Fibroblast of skin of left quadriceps (primary cell): ENCODE measurements around the gene NOL4L.

Experiments
- DNase-seq, 2 experiments: peaks; one replicate each; pipeline ENCODE4 v3.0.0-alpha.2; 2013; ENCODE audit warnings: low read depth in 2 of 2

Gene NOL4L

DNA sequence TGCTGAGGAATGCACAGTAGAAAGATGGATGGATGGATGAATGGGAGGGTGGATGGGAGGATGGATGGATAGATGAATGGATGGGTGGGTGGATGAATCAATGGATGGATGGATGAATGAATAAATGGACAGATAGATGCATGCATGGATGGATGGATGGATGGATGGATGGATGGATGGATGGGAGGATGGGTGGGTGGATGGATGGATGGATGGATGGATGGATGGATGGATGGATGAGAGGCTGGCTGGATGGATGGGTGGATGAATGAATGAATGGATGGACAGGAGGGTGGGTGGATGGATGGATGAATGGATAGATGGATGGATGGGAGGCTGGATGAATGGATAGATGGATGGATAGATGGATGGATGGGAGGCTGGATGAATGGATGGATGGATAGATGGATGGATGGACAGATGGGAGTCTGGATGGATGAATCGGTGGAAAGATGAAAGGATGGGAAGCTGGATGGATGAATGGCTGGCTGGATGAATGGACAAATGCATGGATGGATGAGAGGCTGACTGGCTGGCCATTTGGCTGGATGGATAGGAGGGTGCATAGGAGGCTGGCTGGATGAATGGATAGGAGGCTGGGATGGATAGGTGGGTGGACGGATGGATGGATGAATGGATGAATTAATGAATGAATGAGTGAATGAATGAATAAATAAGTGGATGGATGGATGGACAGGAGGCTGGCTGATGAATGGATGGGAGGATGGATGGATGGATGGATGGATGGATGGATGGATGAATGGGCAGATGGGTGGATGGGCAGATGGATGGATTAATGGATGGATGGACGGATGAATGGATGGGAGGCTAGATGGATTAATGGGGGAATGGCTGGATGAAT is 28.3 kb upstream of the NOL4L start:
- no peak for DNase-seq

DNA sequence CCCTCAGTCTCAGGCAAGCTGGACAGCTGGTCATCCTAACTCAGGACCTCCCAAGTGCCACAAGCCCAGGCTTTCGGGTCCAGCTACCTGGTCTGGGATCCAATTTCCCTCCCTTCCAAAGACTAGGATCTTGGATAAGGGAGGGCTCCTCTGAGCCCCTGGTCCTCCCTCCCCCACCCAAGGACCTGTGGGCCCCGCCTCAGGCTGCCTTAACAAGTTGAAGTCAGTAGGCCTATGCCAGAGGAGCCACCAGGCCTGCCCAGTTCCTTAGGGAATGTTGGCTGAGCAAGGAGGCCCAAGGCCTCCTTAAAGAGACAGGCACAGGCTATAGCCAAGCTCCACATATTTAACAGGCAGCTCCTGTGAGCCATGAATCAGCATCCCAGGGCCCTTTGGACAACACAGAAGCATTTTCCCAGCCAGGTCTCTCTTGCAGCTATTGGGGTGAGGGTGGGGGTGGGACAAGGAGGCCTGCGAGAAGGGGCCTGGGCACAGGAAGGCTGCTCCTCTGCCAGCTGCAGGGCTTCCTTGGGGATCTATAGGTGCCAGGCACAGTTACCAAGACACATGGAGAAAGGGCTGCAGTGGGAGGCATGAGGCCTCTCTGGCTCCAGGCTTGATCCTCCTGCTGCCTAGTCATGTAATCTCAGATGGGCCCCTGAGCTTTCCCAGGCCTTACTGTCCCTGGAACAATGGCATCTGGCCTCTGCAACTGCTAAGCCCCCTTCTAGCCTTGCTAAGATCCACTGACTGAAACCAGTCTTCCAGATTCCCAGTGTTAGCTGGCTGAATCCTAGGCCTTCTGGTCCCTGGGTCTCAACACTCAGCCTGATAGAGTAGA is 27.4 kb upstream of the NOL4L start:
- DNase-seq: no peak

DNA sequence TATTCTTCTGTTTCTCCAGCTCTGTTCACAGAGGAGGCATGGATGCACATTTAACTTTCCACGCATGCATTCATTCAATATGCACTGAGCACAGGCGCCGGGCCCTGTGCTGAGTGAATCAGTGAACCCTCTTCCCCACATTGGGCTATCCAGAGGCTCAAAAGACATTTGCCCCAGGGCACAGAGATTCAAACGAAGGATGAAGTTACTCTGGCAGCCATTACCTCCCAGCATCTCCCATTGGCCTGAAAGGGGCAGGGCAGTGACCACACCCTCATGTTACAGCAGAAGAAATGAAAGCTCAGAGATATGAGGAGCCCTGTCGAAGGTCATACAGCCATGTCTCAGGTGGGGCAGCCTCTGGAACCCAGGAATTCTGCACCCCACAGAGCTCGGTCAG is 26.7 kb upstream of the NOL4L start:
- DNase-seq: no peak

DNA sequence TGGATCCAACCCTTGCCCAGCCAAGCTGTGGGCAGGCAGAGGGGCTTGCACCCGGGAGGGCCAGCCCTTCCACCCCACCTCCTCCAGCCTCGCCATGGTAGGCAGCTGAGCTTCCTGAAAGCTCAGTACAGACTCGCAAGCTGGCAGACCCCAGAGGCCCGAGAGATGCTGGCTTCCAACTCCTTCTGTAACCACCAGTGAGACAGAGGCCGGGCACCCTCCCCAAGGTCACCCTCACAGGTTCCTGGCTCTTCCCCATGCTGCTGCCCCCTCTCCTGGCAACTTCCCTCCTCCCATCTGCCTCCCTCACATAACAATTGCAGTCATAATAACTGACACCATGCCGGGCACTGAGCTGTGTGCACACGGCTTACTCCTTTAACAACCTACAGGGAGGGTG is 26.2 kb upstream of the NOL4L start:
- DNase-seq: no peak

DNA sequence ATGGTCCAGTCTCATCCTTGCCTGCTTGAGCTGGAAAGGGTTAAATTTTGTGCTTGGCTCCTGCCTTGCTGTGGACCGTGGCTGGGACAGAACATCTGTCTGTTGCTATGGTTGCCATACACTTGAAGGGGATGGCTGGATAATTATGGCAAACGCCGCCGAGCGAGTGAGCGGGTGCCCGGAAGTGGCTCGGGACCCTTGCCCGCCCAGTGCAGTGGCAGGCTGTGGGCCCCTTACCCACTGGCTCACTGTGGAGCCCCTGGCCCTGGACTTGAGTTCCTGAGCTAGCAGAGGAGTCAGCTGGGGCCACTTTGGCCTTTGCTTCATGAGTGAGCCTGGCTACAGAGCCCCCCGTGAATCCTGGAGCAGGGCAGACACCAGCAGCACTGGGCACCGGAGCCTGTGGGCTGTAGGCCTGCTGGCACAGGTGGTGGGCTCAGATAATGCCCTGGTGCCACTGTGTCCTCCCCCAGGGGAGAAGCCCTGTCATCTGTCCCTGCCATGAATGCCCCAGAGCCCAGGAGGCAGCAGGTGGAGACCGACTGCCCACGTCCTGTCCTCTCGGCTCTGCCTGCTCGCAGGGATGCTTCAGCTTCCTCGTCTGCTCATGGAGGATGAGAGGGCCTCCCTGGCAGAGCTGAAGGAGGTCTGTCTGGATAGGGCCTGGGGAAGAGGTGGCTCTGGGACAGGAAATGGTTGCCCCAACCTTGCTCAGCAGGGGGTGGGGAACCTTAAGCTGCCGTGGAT is 25.5 kb upstream of the NOL4L start:
- DNase-seq: no peak

DNA sequence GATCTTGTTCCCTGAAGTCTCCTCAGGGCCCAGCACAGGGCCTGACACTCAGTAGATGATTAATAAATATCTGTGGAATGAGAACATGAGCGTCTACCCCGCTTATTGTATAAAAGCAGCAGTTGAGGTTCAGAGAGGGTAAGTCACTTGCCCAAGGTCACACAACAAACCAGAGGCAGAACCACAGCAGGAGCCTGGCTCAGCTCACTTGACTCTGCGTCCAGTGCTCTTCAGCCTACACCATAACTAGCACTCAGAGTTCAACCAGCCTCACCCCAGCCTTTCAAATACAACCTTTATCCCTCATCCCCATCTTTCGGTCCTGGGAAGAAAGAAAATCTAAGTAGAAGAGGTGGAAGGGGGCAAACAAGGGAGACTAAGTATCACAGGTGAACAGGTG is 24.9 kb upstream of the NOL4L start:
- no peak for DNase-seq

DNA sequence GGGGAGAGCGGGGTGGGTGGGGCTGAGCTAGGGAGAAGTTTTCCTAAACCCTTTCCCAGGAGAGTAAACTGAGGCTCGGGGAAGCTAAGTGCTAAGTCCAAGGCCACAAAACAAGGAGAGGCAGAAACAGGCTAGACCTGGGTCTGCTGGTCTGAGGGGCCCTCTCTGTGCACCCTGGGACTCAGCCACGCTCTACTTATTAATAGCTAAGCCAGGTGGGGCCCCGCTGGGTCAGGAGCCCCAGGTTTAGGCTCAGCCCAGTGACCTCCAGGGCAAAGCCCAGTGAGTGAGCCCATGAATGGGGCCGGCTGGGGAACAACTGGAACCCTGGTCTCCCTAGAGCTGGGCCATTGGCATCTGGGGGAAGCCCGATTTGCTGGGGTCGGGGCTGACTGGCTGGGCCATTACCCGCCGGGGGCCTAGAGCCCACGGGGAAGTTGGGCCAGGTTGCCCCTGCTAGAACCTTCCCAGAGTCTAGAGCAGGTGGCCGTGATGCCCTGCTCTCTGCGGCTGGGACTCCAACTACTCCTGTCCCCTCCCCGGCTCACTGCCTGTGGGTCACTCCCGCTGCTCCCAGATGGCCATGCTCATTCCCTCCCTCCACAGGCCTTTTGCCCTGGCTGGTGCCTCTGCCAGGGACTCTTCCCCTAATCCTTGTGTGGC is 24.1 kb upstream of the NOL4L start:
- DNase-seq: no peak

DNA sequence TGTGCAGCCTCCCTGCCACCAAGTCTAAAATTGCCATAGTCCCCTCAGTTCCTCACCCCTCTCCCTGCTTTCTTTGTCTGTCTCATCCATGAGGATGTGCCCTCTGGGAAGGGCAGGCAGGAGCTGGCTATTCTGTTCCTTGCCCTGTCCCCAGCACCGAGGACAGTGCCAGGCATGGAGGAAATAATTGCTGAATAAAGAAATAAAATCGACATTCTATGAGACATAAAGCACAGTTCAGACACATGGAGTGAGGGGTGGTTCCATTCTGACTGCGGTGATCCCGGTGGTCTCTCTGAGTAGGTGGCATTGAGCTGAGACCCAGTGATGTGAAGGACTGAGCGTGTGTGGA is 23.5 kb upstream of the NOL4L start:
- no peak for DNase-seq

DNA sequence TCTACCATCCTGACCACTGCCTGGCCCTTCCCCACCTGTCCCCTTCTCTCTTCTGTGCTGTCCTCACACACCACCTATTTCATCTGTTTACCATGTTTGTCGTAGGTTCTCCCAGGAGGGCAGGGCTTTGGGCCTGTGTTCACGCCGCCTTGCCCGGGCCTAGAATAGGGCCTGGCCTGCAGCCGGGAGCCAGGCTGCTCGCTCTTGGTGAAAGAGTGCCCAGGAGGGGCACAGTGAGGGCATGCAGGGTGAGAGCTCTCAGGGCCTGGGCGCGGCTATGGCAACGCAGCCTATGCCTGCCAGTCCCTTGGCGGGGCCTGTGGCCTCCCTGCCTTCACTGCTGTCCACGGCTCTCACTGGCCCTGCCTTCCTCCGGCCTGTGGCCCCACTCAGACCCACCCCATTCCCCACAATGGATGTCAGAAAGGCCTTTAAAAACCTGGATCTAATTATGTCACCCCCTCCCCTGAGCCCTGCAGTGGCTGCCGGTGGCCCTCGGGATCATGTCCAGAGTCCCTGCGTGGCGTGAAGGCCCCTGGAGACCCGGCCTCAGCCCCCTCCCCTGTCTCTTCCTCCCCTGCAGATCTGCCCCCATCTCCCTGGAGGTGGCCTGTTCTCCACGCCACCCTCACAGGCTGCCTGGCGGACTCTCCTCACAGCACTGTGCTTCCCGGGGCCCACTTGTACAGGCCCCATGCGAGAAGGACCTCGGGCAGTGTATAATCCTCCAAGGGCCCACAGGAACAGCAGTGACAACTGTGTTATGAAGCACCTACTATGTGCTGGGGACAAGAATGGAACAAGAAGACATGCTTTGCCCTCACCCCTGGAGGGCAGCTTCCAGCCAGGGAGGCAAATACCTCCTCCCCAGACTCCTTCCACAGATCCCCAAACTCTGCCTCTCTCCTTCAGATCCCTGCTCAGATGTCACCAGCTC is 22.9 kb upstream of the NOL4L start:
- DNase-seq: no peak

DNA sequence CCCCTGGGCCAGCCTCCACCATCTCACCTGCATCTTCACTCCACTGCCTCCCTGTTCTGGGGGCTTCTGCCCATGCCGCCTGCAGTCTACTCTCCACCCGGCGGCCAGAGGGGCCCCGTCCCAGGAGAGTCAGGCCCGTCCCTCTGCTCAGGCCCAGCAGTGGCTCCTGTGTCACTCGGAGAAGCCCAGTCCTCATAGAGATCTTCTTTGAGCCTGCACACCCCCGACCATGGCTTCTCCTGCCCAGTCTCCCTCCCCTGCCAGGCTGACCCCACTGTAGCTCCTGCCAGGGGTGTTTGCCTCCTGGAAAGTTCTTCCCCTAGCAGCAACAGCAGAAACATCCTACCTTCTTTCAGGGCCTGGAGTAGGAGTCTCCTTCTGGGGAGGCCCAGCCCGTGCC is 22.2 kb upstream of the NOL4L start:
- no peak for DNase-seq

DNA sequence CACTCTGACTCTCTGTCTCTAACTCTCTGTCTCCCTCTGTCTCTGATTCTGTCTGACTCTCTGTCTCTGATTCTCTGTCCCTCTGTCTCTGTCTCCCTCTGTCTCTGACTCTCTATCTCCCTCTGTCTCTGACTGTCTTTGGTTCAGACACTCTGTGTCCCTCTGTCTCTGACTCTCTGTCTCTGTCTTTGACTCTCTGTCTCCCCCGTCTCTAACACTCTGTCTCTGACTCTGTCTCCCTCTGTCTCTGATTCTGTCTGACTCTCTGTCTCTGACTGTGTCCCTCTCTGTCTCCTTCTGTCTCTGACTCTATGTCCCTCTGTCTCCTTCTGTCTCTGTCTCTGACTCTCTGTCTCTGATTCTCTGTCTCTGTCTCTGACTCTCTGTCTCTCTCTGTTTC is 21.7 kb upstream of the NOL4L start:
- DNase-seq: no peak

DNA sequence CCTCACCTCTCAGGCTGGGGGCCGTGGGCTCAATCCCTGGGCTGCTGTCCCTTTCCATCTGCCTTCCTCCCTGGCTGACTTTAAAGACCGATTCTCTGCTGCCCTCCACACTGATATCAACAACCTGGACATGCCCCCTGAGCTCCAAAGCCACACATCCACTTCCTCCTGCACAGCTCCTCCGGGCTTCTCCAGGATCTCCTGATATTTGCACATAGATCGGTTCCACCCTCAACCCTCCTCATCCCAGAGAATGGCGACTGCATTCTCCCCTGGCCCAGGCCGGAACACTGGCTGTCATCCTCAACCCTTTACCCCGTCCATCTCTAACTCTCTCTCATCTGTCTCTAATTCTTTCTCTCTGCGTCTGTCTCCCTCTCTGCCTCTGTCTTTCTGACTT is 21.0 kb upstream of the NOL4L start:
- no peak for DNase-seq

DNA sequence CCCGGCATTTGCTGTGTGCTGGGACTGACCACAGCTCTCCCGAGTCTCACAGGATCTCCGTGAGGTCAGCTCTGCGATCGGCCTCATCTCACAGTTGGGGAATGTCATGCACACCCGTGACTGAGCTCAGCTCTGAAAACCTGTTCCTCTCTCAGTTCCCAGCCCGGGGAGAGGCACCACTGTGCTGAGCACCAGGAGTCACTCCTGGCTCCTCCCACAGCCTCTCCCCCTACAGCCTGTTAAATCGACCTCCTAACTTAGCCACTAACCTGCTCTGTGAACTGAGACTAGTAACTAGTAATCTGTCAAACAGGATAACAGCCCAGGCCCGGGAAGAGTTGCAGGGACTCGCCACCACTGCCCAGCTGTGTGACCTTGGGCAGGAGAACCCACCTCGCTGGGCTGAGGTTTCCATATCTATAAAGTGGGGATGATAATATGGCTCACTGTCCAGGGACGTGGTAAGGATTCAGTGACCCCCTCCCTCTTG is 20.1 kb upstream of the NOL4L start:
- no peak for DNase-seq

DNA sequence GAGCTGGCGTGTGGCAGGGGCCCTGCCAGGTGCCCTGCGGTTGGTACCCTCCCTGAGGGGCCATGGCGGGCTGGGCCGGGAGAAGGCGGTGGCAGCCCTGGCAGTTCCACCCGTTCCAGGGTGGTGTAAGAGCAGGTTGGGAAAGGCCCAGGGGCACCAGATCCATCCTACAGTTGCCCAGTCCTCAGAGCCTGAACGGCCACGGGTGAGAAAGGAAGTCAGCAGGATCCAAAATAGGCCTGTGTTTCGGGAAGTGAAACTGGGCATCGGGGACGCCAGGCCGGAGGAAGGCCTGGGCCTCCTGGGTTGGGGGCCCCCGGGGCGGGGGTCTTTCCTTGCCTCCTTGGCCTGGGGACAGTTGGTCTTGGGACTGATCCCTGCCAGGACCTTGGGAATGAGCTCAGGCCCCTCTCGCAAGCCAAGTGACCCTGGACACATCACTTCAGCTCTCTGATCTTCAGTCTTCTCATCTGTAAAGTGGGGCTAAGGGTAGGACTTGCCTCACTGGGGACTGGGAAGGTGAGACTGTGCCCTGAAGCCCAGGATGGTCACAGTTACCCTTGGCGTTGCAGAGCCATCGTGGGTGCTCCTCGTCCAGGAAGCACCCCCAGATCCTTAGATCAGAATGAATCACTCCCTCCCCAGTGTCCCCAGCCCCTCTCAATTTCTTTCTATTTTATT is 18.1 kb upstream of the NOL4L start:
- no peak for DNase-seq

DNA sequence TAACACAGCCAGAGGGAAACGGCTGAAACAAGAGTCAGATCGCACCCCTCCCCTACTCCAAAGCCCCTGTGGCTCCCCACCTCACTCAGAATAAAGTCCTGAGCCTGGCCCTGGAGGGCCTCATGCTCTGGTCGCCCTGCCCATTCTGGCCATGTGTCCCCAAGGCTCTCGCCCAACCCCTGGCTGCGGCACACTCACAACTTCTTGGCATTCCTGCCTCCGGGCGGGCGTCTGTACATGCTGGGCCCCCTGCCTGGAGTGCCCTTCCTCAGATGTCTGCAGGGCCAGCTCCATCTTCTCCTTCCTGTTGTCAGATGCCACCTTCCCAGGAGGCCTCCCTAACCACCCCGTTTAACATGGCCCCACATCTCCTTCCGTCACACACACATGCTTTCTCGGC is 17.1 kb upstream of the NOL4L start:
- no peak for DNase-seq

DNA sequence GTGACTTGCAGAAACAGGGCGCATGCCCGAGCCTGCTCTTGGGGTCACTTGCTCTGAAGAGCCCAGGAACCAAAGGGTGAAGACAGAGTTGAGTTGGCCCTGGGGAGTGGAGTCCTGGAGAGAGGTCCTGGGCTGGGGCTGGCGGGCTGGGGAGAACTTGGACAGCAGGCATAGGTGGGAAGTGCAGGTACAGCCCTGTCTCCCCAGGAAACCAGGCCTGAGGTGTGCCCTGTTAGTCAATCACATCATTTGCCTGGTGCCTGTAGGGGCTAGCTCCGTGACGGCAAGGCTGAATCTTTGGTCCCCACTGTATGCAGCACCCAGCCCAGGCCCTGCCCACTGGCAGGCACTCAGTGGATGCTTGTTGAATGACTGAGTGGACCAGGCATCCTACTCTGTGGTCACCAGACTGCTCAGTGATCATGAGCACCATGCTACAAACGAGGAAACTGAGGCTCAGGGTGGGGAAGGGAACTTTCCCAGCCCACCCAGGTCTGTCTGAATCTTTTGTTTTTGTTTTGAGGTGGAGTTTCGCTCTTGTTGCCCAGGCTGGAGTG is 15.6 kb upstream of the NOL4L start:
- DNase-seq: no peak

DNA sequence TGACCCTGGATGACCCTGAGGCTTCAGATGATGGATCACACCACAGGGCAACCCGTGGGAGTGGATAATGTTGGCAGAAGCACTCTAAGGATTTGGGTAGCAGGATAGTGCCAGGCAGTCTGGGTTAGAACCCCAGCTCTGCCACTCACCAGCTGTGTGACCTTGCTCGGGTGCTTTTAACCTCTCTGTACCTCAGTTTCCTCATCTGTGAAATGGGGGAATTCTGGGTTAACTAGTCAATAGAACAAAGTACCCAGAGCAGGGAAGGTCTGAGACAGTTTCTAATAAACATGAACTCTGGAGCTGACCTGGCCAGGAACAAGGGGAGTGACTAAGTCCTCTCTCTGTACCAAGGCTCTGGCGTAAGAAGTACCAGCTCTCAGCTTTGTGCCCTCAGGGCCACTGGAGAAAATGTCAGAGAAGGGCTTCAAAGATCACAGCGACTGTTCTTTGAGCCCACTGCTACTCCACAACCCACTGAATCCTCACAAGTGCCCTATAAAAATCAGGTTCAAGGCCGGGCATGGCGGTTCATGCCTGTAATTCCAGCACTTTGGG is 14.7 kb upstream of the NOL4L start:
- DNase-seq: no peak

DNA sequence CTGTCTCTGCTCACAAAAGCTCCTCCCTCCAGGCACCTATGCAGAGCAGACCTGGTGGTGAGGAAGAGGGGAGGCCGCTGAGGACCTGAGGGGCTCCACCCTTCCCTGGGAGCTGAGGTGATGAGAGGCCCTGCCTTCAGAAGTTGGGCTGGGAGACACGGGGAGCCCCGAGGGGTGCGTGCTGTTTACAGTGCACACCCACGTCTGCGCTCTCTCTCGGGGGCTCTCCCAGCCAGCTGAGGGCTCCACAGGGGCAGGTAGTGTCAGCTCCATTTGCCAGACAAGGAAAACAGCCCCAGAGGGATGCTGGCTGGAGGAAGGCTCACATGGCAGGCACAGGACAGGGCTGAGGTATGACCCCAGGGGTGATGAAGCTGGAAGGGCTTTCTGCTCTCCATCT is 13.5 kb upstream of the NOL4L start:
- no peak for DNase-seq

DNA sequence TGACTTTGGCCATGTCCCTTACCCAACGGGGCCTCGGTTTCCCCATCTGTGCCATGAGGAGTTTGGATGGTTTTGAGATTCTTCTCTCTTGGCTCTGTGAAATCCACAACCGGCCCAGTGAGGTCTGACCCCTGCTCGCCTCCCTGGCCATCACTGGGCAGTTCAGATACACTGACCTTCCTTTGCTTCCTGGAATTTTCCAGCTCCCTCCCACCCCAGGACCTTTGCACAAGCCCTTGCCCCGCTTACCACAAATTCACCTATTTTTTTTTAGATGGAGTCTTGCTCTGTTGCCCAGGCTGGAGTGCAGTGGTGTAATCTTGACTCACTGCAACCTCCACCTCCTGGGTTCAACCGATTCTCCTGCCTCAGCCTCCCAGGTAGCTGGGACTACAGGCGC is 12.6 kb upstream of the NOL4L start:
- no peak for DNase-seq
